K562 (cell line): Measurements from ENCODE around the gene NOC4L. TPM values are rescaled to one million over a fixed set of nuclear protein-coding genes. Genes with fewer than 3 reads are reported as not detected.

ENCODE experiments used
- CBX1 ChIP-seq: sonication (generic); IDR thresholded peaks from 2 replicates; pipeline ENCODE4 v1.6.1; 2016; ENCODE audit warnings: antibody characterized with exemption, low read depth, mild to moderate bottlenecking
- KAT2B ChIP-seq: IDR thresholded peaks from one replicate; pipeline ENCODE4 v1.6.1; 2012; ENCODE audit warnings: low read depth, mild to moderate bottlenecking, control low read depth, inconsistent platforms, low read length, moderate library complexity
- MED1 ChIP-seq: sonication (generic); formaldehyde crosslinking; IDR thresholded peaks from 2 replicates; pipeline ENCODE4 v1.8.1; 2023; ENCODE audit warnings: missing genetic modification reagents, borderline replicate concordance
- NR1H2 ChIP-seq: sonication (generic); formaldehyde crosslinking; IDR thresholded peaks from 2 replicates; pipeline ENCODE4 v1.4.0; 2020; ENCODE audit warnings: mild to moderate bottlenecking, missing genetic modification reagents
- PHTF2 ChIP-seq: fragments of 250-450 bp; sonication (Bioruptor Pico); IDR thresholded peaks from 2 replicates; pipeline ENCODE4 v1.5.0; 2021; ENCODE audit warnings: mild to moderate bottlenecking
- RBM25 ChIP-seq: fragments of 200-400 bp; formaldehyde crosslinking; IDR thresholded peaks from 2 replicates; pipeline ENCODE4 v1.6.1; 2018; ENCODE audit warnings: low read length, low read depth, moderate library complexity; ENCODE audit not compliant: severe bottlenecking
- SAFB2 ChIP-seq: fragments of 200-400 bp; formaldehyde crosslinking; IDR thresholded peaks from 2 replicates; pipeline ENCODE4 v1.6.1; 2018; ENCODE audit warnings: borderline replicate concordance, low read length, low read depth, moderate library complexity; ENCODE audit not compliant: severe bottlenecking
- ZBTB17 ChIP-seq: fragments of 450-650 bp; formaldehyde crosslinking; IDR thresholded peaks from 2 replicates; pipeline ENCODE4 v1.4.0; 2020; ENCODE audit warnings: mild to moderate bottlenecking
- ZNF140 ChIP-seq: fragments of 250-450 bp; sonication (Bioruptor Pico); IDR thresholded peaks from 2 replicates; pipeline ENCODE4 v1.8.0; 2021; ENCODE audit warnings: moderate library complexity, mild to moderate bottlenecking, inconsistent platforms
- ZNF24 ChIP-seq: fragments of 450-650 bp; IDR thresholded peaks from 2 replicates; pipeline ENCODE4 v1.6.1; 2016
- polyA plus RNA-seq, 8 experiments: library from polyadenylated mRNA; depleted of rRNA in 4 of 8; stranded (reverse) in 5 of 8; unstranded in 3 of 8; fragments of >200 nt; fragmentation: Nextera tagmentation in 2 of 8; fragmentation: Illumina TruSeq in 1 of 8; extraction: Ambion mirVana in 2 of 8; extraction: Trizol in 1 of 8; gene quantifications; 2 replicates each; pipeline versions ENCODE4 v1.2.1 to v1.2.3, GENCODE V29; 2011 to 2014; ENCODE audit warnings: inconsistent platforms in 1 of 8, missing spikeins in 1 of 8
- total RNA-seq, 7 experiments: library from RNA; depleted of rRNA in 6 of 7; stranded (reverse); fragments of >200 nt in 6 of 7; fragmentation: Illumina TruSeq in 2 of 7; extraction: Trizol in 2 of 7; gene quantifications; 2 replicates each; pipeline versions ENCODE4 v1.2.1 to v1.2.3, GENCODE V29; 2011 to 2021; ENCODE audit warnings: low replicate concordance in 1 of 7
- TF ChIP-seq, protein P1 (sequence below), 2 experiments: fragments of 450-650 bp in 1 of 2; sonication (generic) in 1 of 2; formaldehyde crosslinking in 1 of 2; IDR thresholded peaks; 2 replicates each; pipeline versions ENCODE4 v1.7.1 to v1.9.0; 2016 to 2022; ENCODE audit warnings: inconsistent platforms in 1 of 2, mild to moderate bottlenecking in 1 of 2, missing genetic modification reagents in 1 of 2
- TF ChIP-seq, protein P2 (sequence below): fragments of 250-450 bp; sonication (Bioruptor Pico); IDR thresholded peaks from 2 replicates; pipeline ENCODE4 v1.4.0; 2020; ENCODE audit warnings: mild to moderate bottlenecking
- TF ChIP-seq, protein P3 (sequence below): fragments of 200-800 bp; sonication (Bioruptor generic); IDR thresholded peaks from 2 replicates; pipeline ENCODE4 v1.6.1; 2016; ENCODE audit warnings: missing genetic modification characterization, missing compliant biosample characterization

Gene NOC4L
- total and polyA plus RNA-seq, 9 of the 15 experiments (the other 6 are each of a cell fraction or from before 2014, with no cell fraction given), result 1.3 to 77.0 (median 20.0) TPM

DNA sequence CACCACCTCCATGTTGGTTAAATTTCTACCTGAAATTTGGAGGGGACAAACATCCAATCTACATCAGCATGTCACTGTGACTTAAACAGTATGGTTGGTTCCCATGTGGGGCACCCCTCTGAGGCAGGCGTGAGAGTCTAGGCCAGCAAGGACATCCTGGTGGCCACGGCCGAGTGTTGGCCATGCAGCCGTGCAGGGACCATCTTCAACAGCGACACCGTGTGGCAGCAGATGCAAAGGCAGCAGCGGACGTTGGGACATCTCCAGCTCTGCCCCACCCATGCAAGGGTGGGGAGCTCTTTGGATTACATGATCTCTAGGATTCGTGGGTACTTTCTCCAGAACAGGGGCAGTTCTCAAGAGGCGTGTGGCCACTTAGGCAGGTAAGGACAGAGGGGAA, 49.8 kb downstream of the NOC4L start (continued):
- TF ChIP-seq, protein P1, sequence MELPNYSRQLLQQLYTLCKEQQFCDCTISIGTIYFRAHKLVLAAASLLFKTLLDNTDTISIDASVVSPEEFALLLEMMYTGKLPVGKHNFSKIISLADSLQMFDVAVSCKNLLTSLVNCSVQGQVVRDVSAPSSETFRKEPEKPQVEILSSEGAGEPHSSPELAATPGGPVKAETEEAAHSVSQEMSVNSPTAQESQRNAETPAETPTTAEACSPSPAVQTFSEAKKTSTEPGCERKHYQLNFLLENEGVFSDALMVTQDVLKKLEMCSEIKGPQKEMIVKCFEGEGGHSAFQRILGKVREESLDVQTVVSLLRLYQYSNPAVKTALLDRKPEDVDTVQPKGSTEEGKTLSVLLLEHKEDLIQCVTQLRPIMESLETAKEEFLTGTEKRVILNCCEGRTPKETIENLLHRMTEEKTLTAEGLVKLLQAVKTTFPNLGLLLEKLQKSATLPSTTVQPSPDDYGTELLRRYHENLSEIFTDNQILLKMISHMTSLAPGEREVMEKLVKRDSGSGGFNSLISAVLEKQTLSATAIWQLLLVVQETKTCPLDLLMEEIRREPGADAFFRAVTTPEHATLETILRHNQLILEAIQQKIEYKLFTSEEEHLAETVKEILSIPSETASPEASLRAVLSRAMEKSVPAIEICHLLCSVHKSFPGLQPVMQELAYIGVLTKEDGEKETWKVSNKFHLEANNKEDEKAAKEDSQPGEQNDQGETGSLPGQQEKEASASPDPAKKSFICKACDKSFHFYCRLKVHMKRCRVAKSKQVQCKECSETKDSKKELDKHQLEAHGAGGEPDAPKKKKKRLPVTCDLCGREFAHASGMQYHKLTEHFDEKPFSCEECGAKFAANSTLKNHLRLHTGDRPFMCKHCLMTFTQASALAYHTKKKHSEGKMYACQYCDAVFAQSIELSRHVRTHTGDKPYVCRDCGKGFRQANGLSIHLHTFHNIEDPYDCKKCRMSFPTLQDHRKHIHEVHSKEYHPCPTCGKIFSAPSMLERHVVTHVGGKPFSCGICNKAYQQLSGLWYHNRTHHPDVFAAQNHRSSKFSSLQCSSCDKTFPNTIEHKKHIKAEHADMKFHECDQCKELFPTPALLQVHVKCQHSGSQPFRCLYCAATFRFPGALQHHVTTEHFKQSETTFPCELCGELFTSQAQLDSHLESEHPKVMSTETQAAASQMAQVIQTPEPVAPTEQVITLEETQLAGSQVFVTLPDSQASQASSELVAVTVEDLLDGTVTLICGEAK (IDR thresholded peaks at IDR 0.05), result no peak
- TF ChIP-seq, protein P1 (CRISPR knock-in tag; IDR thresholded peaks at IDR 0.05), result no peak
- no peak for TF ChIP-seq KAT2B
- TF ChIP-seq MED1, result no peak
- TF ChIP-seq, protein P2, sequence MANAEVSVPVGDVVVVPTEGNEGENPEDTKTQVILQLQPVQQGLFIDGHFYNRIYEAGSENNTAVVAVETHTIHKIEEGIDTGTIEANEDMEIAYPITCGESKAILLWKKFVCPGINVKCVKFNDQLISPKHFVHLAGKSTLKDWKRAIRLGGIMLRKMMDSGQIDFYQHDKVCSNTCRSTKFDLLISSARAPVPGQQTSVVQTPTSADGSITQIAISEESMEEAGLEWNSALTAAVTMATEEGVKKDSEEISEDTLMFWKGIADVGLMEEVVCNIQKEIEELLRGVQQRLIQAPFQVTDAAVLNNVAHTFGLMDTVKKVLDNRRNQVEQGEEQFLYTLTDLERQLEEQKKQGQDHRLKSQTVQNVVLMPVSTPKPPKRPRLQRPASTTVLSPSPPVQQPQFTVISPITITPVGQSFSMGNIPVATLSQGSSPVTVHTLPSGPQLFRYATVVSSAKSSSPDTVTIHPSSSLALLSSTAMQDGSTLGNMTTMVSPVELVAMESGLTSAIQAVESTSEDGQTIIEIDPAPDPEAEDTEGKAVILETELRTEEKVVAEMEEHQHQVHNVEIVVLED (CRISPR knock-in tag), result no peak
- TF ChIP-seq, protein P3, sequence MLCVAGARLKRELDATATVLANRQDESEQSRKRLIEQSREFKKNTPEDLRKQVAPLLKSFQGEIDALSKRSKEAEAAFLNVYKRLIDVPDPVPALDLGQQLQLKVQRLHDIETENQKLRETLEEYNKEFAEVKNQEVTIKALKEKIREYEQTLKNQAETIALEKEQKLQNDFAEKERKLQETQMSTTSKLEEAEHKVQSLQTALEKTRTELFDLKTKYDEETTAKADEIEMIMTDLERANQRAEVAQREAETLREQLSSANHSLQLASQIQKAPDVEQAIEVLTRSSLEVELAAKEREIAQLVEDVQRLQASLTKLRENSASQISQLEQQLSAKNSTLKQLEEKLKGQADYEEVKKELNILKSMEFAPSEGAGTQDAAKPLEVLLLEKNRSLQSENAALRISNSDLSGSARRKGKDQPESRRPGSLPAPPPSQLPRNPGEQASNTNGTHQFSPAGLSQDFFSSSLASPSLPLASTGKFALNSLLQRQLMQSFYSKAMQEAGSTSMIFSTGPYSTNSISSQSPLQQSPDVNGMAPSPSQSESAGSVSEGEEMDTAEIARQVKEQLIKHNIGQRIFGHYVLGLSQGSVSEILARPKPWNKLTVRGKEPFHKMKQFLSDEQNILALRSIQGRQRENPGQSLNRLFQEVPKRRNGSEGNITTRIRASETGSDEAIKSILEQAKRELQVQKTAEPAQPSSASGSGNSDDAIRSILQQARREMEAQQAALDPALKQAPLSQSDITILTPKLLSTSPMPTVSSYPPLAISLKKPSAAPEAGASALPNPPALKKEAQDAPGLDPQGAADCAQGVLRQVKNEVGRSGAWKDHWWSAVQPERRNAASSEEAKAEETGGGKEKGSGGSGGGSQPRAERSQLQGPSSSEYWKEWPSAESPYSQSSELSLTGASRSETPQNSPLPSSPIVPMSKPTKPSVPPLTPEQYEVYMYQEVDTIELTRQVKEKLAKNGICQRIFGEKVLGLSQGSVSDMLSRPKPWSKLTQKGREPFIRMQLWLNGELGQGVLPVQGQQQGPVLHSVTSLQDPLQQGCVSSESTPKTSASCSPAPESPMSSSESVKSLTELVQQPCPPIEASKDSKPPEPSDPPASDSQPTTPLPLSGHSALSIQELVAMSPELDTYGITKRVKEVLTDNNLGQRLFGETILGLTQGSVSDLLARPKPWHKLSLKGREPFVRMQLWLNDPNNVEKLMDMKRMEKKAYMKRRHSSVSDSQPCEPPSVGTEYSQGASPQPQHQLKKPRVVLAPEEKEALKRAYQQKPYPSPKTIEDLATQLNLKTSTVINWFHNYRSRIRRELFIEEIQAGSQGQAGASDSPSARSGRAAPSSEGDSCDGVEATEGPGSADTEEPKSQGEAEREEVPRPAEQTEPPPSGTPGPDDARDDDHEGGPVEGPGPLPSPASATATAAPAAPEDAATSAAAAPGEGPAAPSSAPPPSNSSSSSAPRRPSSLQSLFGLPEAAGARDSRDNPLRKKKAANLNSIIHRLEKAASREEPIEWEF (CRISPR knock-in tag), result no peak
- no peak for TF ChIP-seq NR1H2 (CRISPR knock-in tag)
- no peak for TF ChIP-seq ZBTB17 (CRISPR knock-in tag)
- TF ChIP-seq RBM25, result no peak
- no peak for TF ChIP-seq SAFB2
- no peak for TF ChIP-seq ZNF24
- TF ChIP-seq ZNF140 (CRISPR knock-in tag), result no peak
- peak; percentile 85; the same call in 1 of the 2 replicates for TF ChIP-seq CBX1
- no peak for TF ChIP-seq PHTF2 (CRISPR knock-in tag)
